H9 (cell line): ENCODE results near the gene PLEKHG7. TPM values are rescaled to one million over a fixed set of nuclear protein-coding genes. Genes with fewer than 3 reads are reported as not detected.

Experiments used
- DNase-seq: peaks from one replicate; pipeline ENCODE4 v3.0.0-alpha.2; 2017
- H2AFZ ChIP-seq: one replicate; pipeline ENCODE4 v1.6.1; 2013; ENCODE audit warnings: mild to moderate bottlenecking, low read length, control low read depth, moderate library complexity
- H2AK5ac ChIP-seq: 2 replicates; pipeline ENCODE4 v1.6.1; 2013; ENCODE audit warnings: low read length, control low read depth, mixed read lengths; ENCODE audit not compliant: insufficient read length
- H2BK120ac ChIP-seq: one replicate; pipeline ENCODE4 v1.6.1; 2013; ENCODE audit warnings: low read depth, mild to moderate bottlenecking, low read length, control low read depth, inconsistent platforms; ENCODE audit not compliant: poor library complexity, severe bottlenecking
- H2BK12ac ChIP-seq: 2 replicates; pipeline ENCODE4 v1.6.1; 2013; ENCODE audit warnings: low read length, control low read depth, mixed read lengths, low read depth; ENCODE audit not compliant: insufficient read length
- H2BK15ac ChIP-seq: 2 replicates; pipeline ENCODE4 v1.6.1; 2013; ENCODE audit warnings: low read depth, low read length, control low read depth
- H2BK20ac ChIP-seq: one replicate; pipeline ENCODE4 v1.6.1; 2013; ENCODE audit warnings: low read depth, mild to moderate bottlenecking, low read length, control low read depth, inconsistent platforms; ENCODE audit not compliant: poor library complexity, severe bottlenecking
- H2BK5ac ChIP-seq: 2 replicates; pipeline ENCODE4 v1.6.1; 2013; ENCODE audit warnings: low read length, control low read depth, mixed read lengths; ENCODE audit not compliant: insufficient read length
- H3K14ac ChIP-seq: 2 replicates; pipeline ENCODE4 v1.6.1; 2013; ENCODE audit warnings: low read length, control low read depth; ENCODE audit not compliant: insufficient read depth
- H3K18ac ChIP-seq: 2 replicates; pipeline ENCODE4 v1.6.1; 2013; ENCODE audit warnings: low read depth, mild to moderate bottlenecking, mixed read lengths, low read length, control low read depth; ENCODE audit not compliant: insufficient read length
- H3K23ac ChIP-seq: 2 replicates; pipeline ENCODE4 v1.6.1; 2013; ENCODE audit warnings: low read length, control low read depth, mixed read lengths, low read depth; ENCODE audit not compliant: insufficient read length
- H3K23me2 ChIP-seq: 2 replicates; pipeline ENCODE4 v1.6.1; 2013; ENCODE audit warnings: low read depth, mild to moderate bottlenecking, mixed read lengths, low read length, control low read depth; ENCODE audit not compliant: insufficient read length, poor library complexity, severe bottlenecking
- H3K27ac ChIP-seq: 2 replicates; pipeline ENCODE4 v1.5.1; 2013; ENCODE audit warnings: low read length, control low read depth, mixed read lengths, low read depth; ENCODE audit not compliant: insufficient read length
- H3K27me3 ChIP-seq: 2 replicates; pipeline ENCODE4 v1.6.1; 2013; ENCODE audit warnings: low read length, control low read depth, inconsistent platforms; ENCODE audit not compliant: insufficient read depth
- H3K4ac ChIP-seq: 2 replicates; pipeline ENCODE4 v1.6.1; 2013; ENCODE audit warnings: low read depth, mild to moderate bottlenecking, control low read depth, inconsistent platforms, low read length, moderate library complexity
- H3K4me1 ChIP-seq: 2 replicates; pipeline ENCODE4 v1.6.1; 2013; ENCODE audit warnings: low read length, control low read depth, inconsistent platforms; ENCODE audit not compliant: insufficient read depth
- H3K4me2 ChIP-seq: 2 replicates; pipeline ENCODE4 v1.6.1; 2013; ENCODE audit warnings: low read length, control low read depth, mixed read lengths; ENCODE audit not compliant: insufficient read length, insufficient read depth
- H3K56ac ChIP-seq: 2 replicates; pipeline ENCODE4 v1.6.1; 2013; ENCODE audit warnings: low read depth, mild to moderate bottlenecking, mixed read lengths, low read length, control low read depth; ENCODE audit not compliant: insufficient read length
- H3K79me1 ChIP-seq: 2 replicates; pipeline ENCODE4 v1.6.1; 2013; ENCODE audit warnings: low read depth, mild to moderate bottlenecking, moderate library complexity, low read length, control low read depth, inconsistent platforms; ENCODE audit not compliant: insufficient read depth, poor library complexity, severe bottlenecking
- H3K79me2 ChIP-seq: 2 replicates; pipeline ENCODE4 v1.6.1; 2013; ENCODE audit warnings: low read length, control low read depth, inconsistent platforms; ENCODE audit not compliant: insufficient read depth
- H3K9ac ChIP-seq: 2 replicates; pipeline ENCODE4 v1.6.1; 2013; ENCODE audit warnings: low read length, control low read depth, mixed read lengths; ENCODE audit not compliant: insufficient read length; ENCODE audit errors: extremely low read depth
- H3K9me3 ChIP-seq: one replicate; pipeline ENCODE4 v1.6.1; 2013; ENCODE audit warnings: low read depth, low read length, inconsistent platforms; ENCODE audit not compliant: control insufficient read depth
- H3T11ph ChIP-seq: one replicate; pipeline ENCODE4 v1.6.1; 2013; ENCODE audit warnings: mild to moderate bottlenecking, low read length, control low read depth, inconsistent platforms
- H4K20me1 ChIP-seq: one replicate; pipeline ENCODE4 v1.6.1; 2013; ENCODE audit not compliant: control insufficient read depth, insufficient read length, insufficient read depth
- H4K5ac ChIP-seq: 2 replicates; pipeline ENCODE4 v1.6.1; 2013; ENCODE audit warnings: low read depth, mild to moderate bottlenecking, mixed read lengths, low read length, control low read depth; ENCODE audit not compliant: insufficient read length
- H4K8ac ChIP-seq: replicated peaks from 2 replicates; pipeline ENCODE4 v1.6.1; 2013; ENCODE audit warnings: low read length, control low read depth, mixed read lengths, low read depth; ENCODE audit not compliant: insufficient read length
- H4K91ac ChIP-seq: 2 replicates; pipeline ENCODE4 v1.6.1; 2013; ENCODE audit warnings: low read depth, mild to moderate bottlenecking, moderate library complexity, mixed read lengths, low read length, control low read depth; ENCODE audit not compliant: insufficient read length
- H3K27ac Mint-ChIP-seq, 3 experiments: 2 replicates in 2 of 3; 3 replicates in 1 of 3; pipeline ENCODE4 v1.8.0; 2020 to 2021; ENCODE audit warnings: mixed read lengths in 3 of 3, mild to moderate bottlenecking in 1 of 3, moderate library complexity in 1 of 3
- H3K27me3 Mint-ChIP-seq: 2 replicates; pipeline ENCODE4 v1.8.0; 2021; ENCODE audit warnings: low read depth, mild to moderate bottlenecking, moderate library complexity, mixed read lengths
- H3K36me3 Mint-ChIP-seq, 3 experiments: 2 replicates in 2 of 3; 3 replicates in 1 of 3; pipeline ENCODE4 v1.8.0; 2020 to 2021; ENCODE audit warnings: low read depth in 3 of 3, mixed read lengths in 3 of 3; ENCODE audit not compliant: insufficient read depth in 1 of 3
- H3K4me1 Mint-ChIP-seq, 2 experiments: 2 replicates each; pipeline ENCODE4 v1.8.0; 2020; ENCODE audit warnings: mixed read lengths in 2 of 2
- H3K4me3 Mint-ChIP-seq, 2 experiments: 2 replicates in 1 of 2; 3 replicates in 1 of 2; pipeline ENCODE4 v1.8.0; 2020 to 2021; ENCODE audit warnings: mild to moderate bottlenecking in 2 of 2, mixed read lengths in 2 of 2, moderate library complexity in 1 of 2
- H3K9me3 Mint-ChIP-seq, 2 experiments: 2 replicates in 1 of 2; 3 replicates in 1 of 2; pipeline ENCODE4 v1.8.0; 2020; ENCODE audit warnings: mild to moderate bottlenecking in 2 of 2, mixed read lengths in 2 of 2, moderate library complexity in 1 of 2
- CTCF ChIP-seq: fragments of 200-600 bp; sonication (generic); conservative IDR thresholded peaks from 3 replicates; pipeline ENCODE4 v1.8.0; 2021; ENCODE audit warnings: antibody characterized with exemption, mild to moderate bottlenecking
- total RNA-seq: library from RNA; stranded (reverse); gene quantifications from 2 replicates; pipeline ENCODE4 v1.2.1, GENCODE V29; 2021

Gene PLEKHG7
- total RNA-seq, 1 experiment from 2014 or later, result not detected

GRCh38 chr12:92698474-92698873 lies 4.3 kb upstream of the PLEKHG7 start:
- H3K4me1 Mint-ChIP-seq, result peaks cover 9 to 10% of the 10 kb centered on the region in 2 experiments
- Histone ChIP-seq H2BK12ac (no peak overlapping the region), H2BK20ac (no peak overlapping the region), H3K23ac (no peak overlapping the region), H3K9me3 (no peaks in the 10 kb centered on the region), H2AFZ (no peak overlapping the region), H3K4me2 (no peak overlapping the region), H4K20me1 (no peaks in the 10 kb centered on the region), H4K5ac (no peak overlapping the region), H3K9ac (no peak overlapping the region), H4K8ac (no peak overlapping the region), H3K23me2 (no peaks in the 10 kb centered on the region), H3T11ph (no peak overlapping the region), H2BK120ac (no peak overlapping the region), H3K18ac (no peak overlapping the region), H3K79me2 (no peaks in the 10 kb centered on the region), H3K4ac (no peak overlapping the region), H3K27me3 (no peaks in the 10 kb centered on the region), H2AK5ac (no peak overlapping the region), H3K14ac (no peak overlapping the region), H3K4me1 (no peaks in the 10 kb centered on the region; the same call in 1 of the 2 replicates), H3K56ac (no peak overlapping the region), H3K27ac (no peak overlapping the region), H2BK5ac (no peak overlapping the region), H3K79me1 (no peaks in the 10 kb centered on the region), H4K91ac (no peak overlapping the region), H2BK15ac (no peak overlapping the region)
- peaks cover 0 to 5% (median 2%) of the 10 kb centered on the region in 3 experiments; a peak in 6 of 7 replicates for H3K36me3 Mint-ChIP-seq
- H3K27ac Mint-ChIP-seq, result no peak overlapping the region
- no peaks in the 10 kb centered on the region for H3K27me3 Mint-ChIP-seq
- DNase-seq, result no peak
- H3K9me3 Mint-ChIP-seq, result peaks cover 10 to 18% of the 10 kb centered on the region in 2 experiments; a peak in 4 of 5 replicates
- TF ChIP-seq CTCF, result no peak
- H3K4me3 Mint-ChIP-seq, result no peak overlapping the region
